NOMO-1 (cell line): Measurements from ENCODE around the gene SDE2.
"Not testable (repeated sequence)": the region's sequence is repeated elsewhere in the genome, so short reads cannot be mapped to it uniquely, and the experiment has no call there.

Experiments used
- DNase-seq, 2 experiments: peaks; one replicate each; lab custom pipeline; 2025; ENCODE audit not compliant: unreplicated experiment in 2 of 2; lab: John Stamatoyannopoulos, UW

The SDE2 gene

GRCh38 chr1:225945564-225945963 lies 53.6 kb downstream of the SDE2 start:
- DNase-seq = no peak

- DNase-seq = peak; percentile 74 to 83
These were observed 54.2 kb downstream of the SDE2 start for GRCh38 chr1:225944951-225945350.

GRCh38 chr1:225944387-225944786 lies 54.8 kb downstream of the SDE2 start:
- no peak for DNase-seq

- no peak for DNase-seq
These were observed 55.6 kb downstream of the SDE2 start for GRCh38 chr1:225943582-225943981.

- DNase-seq = no peak
These were observed 56.6 kb downstream of the SDE2 start for GRCh38 chr1:225942574-225942973.

- no peak for DNase-seq
These were observed 57.3 kb downstream of the SDE2 start for GRCh38 chr1:225941942-225942222.

GRCh38 chr1:225941187-225941941 lies 57.8 kb downstream of the SDE2 start, which contains the start of gene LEFTY2:
TSS of gene LEFTY2 (minus strand) at chr1:225941220. CDS start at chr1:225941140, 80 bp downstream.
- DNase-seq = no peak

GRCh38 chr1:225940385-225941151 lies 58.6 kb downstream of the SDE2 start:
- no peak for DNase-seq

- not testable (repeated sequence) for DNase-seq
These were observed 59.2 kb downstream of the SDE2 start for GRCh38 chr1:225939939-225940310.

GRCh38 chr1:225939097-225939938 lies 59.8 kb downstream of the SDE2 start:
- not testable (repeated sequence) for DNase-seq

- no peak for DNase-seq
These were observed 61.8 kb downstream of the SDE2 start for GRCh38 chr1:225937048-225937968.

GRCh38 chr1:225936523-225936922 lies 62.6 kb downstream of the SDE2 start:
- DNase-seq = no peak

GRCh38 chr1:225936086-225936485 lies 63.1 kb downstream of the SDE2 start:
- not testable (repeated sequence) for DNase-seq

GRCh38 chr1:225934711-225935110 lies 64.4 kb downstream of the SDE2 start:
- no peak for DNase-seq

- DNase-seq = no peak
These were observed 66.1 kb downstream of the SDE2 start for GRCh38 chr1:225933072-225933471.
